H1 (cell line): ENCODE data around the gene APOC4. TPM values are rescaled to one million over a fixed set of nuclear protein-coding genes. Genes with fewer than 3 reads are reported as not detected.

Experiments
- CBX8 ChIP-seq: fragments of 300-800, 300-1000 bp; sonication (generic); IDR thresholded peaks from 2 replicates; pipeline ENCODE4 v1.7.1; 2016; ENCODE audit warnings: low read depth, low read length, borderline replicate concordance
- CREB1 ChIP-seq: IDR thresholded peaks from 2 replicates; pipeline ENCODE4 v1.6.1; 2012; ENCODE audit warnings: inconsistent platforms
- polyA plus RNA-seq, 7 experiments: library from polyadenylated mRNA; depleted of rRNA in 3 of 7; stranded (reverse) in 5 of 7; unstranded in 2 of 7; fragments of >200 nt in 5 of 7; fragments of 200-250 nt in 2 of 7; gene quantifications; 1 replicate in 5 of 7; 2 replicates in 1 of 7; 4 replicates in 1 of 7; pipeline versions ENCODE4 v1.2.1 to v1.2.3, GENCODE V29; 2011 to 2013; ENCODE audit warnings: missing spikeins in 2 of 7, mixed read lengths in 2 of 7
- total RNA-seq: library from RNA; stranded (reverse); fragmentation: NEBNext Ultra II Directional; extraction: Animal tissue kit (Norgen Biotek cat#: 25700); gene quantifications from 2 replicates; pipeline ENCODE4 v1.2.1, GENCODE V29; 2021

APOC4 gene
- total and polyA plus RNA-seq, 2 of the 8 experiments (the other 6 are each of a cell fraction or from before 2014, with no cell fraction given) = not detected

DNA sequence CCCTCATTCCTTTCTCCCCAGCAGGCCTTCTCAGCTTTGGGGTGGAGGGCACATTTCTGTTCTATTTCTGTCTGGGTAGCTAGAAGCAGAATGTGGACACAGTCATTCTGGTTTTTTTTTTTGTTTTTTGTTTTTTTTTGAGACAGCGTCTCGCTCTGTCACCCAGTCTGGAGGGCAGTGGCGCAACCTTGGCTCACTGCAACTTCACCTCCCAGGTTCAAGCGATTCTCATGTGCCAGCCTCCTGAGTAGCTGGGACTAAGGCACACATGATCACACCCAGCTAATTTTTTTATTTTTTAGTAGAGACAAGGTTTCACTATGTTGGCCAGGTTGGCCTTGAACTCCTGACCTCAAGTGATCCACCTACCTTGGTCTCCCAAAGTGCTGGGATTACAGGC is 33.4 kb downstream of the APOC4 start (continued):
- no peak for TF ChIP-seq CBX8
- TF ChIP-seq CREB1 = no peak
